ENCODE results near the gene RPL4.

- TF ChIP-seq CTCF (conservative IDR thresholded peaks at IDR 0.05) = no peak
- TF ChIP-seq EZH2 (IDR thresholded peaks at IDR 0.05; ENCODE audit: low read depth) = no peak
Observed at GRCh38 chr15:66502491-66502890, 2.2 kb downstream of the RPL4 start.
